IMR-90 (cell line): ENCODE data around the gene PIEZO1.

Source experiments
- BHLHE40 ChIP-seq: fragments of 150-350 bp; IDR thresholded peaks from 2 replicates; pipeline ENCODE4 v1.6.1; 2016; ENCODE audit warnings: mild to moderate bottlenecking, low read depth, low read length
- CHD1 ChIP-seq: IDR thresholded peaks from 2 replicates; pipeline ENCODE4 v1.6.1; 2012; ENCODE audit warnings: low read depth, low read length, improper control_type of control experiment
- FOS ChIP-seq: fragments of 150-350 bp; IDR thresholded peaks from 2 replicates; pipeline ENCODE4 v1.6.1; 2016; ENCODE audit warnings: low read depth, low read length
- MAFK ChIP-seq: IDR thresholded peaks from 2 replicates; pipeline ENCODE4 v1.6.1; 2012; ENCODE audit warnings: low read depth, low read length, improper control_type of control experiment
- MAZ ChIP-seq: IDR thresholded peaks from 2 replicates; pipeline ENCODE4 v1.6.1; 2012; ENCODE audit warnings: low read depth, mild to moderate bottlenecking, low read length, improper control_type of control experiment, moderate library complexity, borderline replicate concordance
- MXI1 ChIP-seq: IDR thresholded peaks from 2 replicates; pipeline ENCODE4 v1.6.1; 2012; ENCODE audit warnings: low read depth, mild to moderate bottlenecking, low read length, moderate library complexity, borderline replicate concordance
- POLR2A ChIP-seq: IDR thresholded peaks from 2 replicates; pipeline ENCODE4 v1.6.1; 2012; ENCODE audit warnings: mild to moderate bottlenecking, low read depth, low read length
- RCOR1 ChIP-seq: IDR thresholded peaks from 2 replicates; pipeline ENCODE4 v1.6.1; 2012; ENCODE audit warnings: mild to moderate bottlenecking, low read length, improper control_type of control experiment; ENCODE audit not compliant: insufficient replicate concordance
- RFX5 ChIP-seq: IDR thresholded peaks from 2 replicates; pipeline ENCODE4 v1.8.0; 2012; ENCODE audit warnings: low read depth, mild to moderate bottlenecking, low read length, moderate library complexity
- TF ChIP-seq, protein P1 (sequence below): conservative IDR thresholded peaks from 2 replicates; pipeline ENCODE4 v1.5.1; 2012; ENCODE audit warnings: mild to moderate bottlenecking, low read depth, low read length, improper control_type of control experiment
- TF ChIP-seq, protein P2 (sequence below): fragments of 150-350 bp; IDR thresholded peaks from 2 replicates; pipeline ENCODE4 v1.6.1; 2016; ENCODE audit warnings: low read depth, mild to moderate bottlenecking, low read length, moderate library complexity, borderline replicate concordance

DNA sequence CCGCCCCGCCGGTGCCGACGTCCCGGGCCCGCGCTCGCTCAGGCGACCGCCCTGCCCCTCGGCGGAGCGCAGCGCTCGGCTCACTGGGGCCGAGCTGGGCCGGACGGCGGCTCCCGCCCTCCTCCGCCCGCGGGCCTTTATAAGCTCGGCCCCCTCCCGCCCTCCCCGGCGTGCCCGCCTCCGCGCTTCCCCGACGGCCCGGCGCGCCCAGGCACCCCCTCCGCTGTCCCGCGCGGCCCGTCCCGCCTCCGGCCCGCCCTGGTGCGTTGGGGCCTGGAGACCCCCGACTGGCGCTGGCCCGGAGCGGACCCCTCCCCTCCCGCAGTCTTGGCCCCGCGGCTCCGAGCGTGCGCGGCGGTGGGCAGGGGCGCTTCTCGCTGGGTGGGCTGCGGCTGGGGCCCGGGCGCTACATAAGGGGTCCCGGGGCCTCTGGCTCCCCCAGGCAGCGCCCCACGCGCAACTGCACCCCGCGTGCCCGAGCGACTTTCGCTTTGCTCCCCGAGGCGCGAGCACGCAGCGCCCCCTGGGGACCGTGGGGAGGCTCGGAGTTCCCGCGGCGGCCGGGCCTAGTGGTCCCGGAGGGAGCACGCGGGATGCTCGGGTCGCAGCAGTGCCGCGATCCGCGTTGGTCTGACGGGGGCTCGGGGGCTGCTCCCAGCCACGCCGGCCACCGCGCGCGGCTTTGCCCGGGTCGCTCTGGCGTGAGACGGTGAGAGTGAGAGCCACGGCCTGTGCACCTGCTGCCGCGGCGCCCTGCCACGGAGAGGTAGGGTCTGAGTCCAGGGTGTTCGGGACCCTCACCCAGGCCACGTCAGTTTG lies at the start of gene PIEZO1:
- no peak for TF ChIP-seq CHD1
- TF ChIP-seq, protein P1, sequence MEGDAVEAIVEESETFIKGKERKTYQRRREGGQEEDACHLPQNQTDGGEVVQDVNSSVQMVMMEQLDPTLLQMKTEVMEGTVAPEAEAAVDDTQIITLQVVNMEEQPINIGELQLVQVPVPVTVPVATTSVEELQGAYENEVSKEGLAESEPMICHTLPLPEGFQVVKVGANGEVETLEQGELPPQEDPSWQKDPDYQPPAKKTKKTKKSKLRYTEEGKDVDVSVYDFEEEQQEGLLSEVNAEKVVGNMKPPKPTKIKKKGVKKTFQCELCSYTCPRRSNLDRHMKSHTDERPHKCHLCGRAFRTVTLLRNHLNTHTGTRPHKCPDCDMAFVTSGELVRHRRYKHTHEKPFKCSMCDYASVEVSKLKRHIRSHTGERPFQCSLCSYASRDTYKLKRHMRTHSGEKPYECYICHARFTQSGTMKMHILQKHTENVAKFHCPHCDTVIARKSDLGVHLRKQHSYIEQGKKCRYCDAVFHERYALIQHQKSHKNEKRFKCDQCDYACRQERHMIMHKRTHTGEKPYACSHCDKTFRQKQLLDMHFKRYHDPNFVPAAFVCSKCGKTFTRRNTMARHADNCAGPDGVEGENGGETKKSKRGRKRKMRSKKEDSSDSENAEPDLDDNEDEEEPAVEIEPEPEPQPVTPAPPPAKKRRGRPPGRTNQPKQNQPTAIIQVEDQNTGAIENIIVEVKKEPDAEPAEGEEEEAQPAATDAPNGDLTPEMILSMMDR = peak; percentile 92
- peak; percentile 66; the same call in 1 of the 2 replicates for TF ChIP-seq MAZ
- peak; percentile 94 for TF ChIP-seq POLR2A
- TF ChIP-seq, protein P2, sequence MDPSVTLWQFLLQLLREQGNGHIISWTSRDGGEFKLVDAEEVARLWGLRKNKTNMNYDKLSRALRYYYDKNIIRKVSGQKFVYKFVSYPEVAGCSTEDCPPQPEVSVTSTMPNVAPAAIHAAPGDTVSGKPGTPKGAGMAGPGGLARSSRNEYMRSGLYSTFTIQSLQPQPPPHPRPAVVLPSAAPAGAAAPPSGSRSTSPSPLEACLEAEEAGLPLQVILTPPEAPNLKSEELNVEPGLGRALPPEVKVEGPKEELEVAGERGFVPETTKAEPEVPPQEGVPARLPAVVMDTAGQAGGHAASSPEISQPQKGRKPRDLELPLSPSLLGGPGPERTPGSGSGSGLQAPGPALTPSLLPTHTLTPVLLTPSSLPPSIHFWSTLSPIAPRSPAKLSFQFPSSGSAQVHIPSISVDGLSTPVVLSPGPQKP = no peak
- TF ChIP-seq MXI1 = peak; percentile 86
- TF ChIP-seq FOS = no peak
- TF ChIP-seq RFX5 = no peak
- TF ChIP-seq RCOR1 = peak; percentile 20
- no peak for TF ChIP-seq BHLHE40
- TF ChIP-seq MAFK = no peak
